Testis (tissue), 3 donors: Measurements from ENCODE around the gene AP1M1. TPM values are rescaled to one million over a fixed set of nuclear protein-coding genes. Genes with fewer than 3 reads are reported as not detected.

Source experiments
- DNase-seq: peaks from one replicate; pipeline ENCODE4 v3.0.0-alpha.2; 2019
- H3K27ac ChIP-seq, 2 donors: fragments of 200-600 bp; sonication (generic); one replicate each; pipeline ENCODE4 v1.5.1; 2019
- H3K27me3 ChIP-seq: fragments of 200-600 bp; sonication (generic); one replicate; pipeline ENCODE4 v1.5.1; 2019
- H3K36me3 ChIP-seq: fragments of 200-600 bp; sonication (generic); one replicate; pipeline ENCODE4 v1.5.1; 2017; ENCODE audit warnings: low read depth; ENCODE audit errors: missing control alignments
- H3K4me1 ChIP-seq: fragments of 200-600 bp; sonication (generic); one replicate; pipeline ENCODE4 v1.5.1; 2019
- H3K4me3 ChIP-seq, 2 donors: fragments of 200-600 bp; sonication (generic); one replicate each; pipeline ENCODE4 v1.5.1; 2017 to 2019
- H3K9me3 ChIP-seq: fragments of 200-600 bp; sonication (generic); one replicate; pipeline ENCODE4 v1.5.1; 2017
- POLR2A ChIP-seq: fragments of 450-650 bp; IDR thresholded peaks from one replicate; pipeline ENCODE4 v1.6.1; 2017; ENCODE audit warnings: antibody characterized with exemption, mild to moderate bottlenecking, moderate library complexity
- WGBS, 2 donors: methylation state at CpG; one replicate each; pipeline ENCODE4 v1.1.5; 2018; 5-methylcytosine and 5-hydroxymethylcytosine counted together
- intact Hi-C: fragments of 100-400 bp; cut with DNase I; formaldehyde crosslinking; loops from one replicate; pipeline ENCODE4 v1.15.1; 2023; ENCODE audit warnings: low total_unique reads
- polyA plus RNA-seq: library from polyadenylated mRNA; stranded (reverse); fragments of 350-450 nt; fragmentation: Illumina TruSeq; extraction: RNeasy Lipid Tissue Mini Kit (QIAGEN cat#74804); gene quantifications from one replicate; pipeline ENCODE4 v1.2.3, GENCODE V29; 2014; ENCODE audit warnings: low read depth, low replicate concordance; ENCODE audit not compliant: insufficient read depth
- total RNA-seq, 2 donors: library from RNA; depleted of rRNA; stranded (reverse); fragments of >200 nt; gene quantifications; one replicate each; pipeline ENCODE4 v1.2.3, GENCODE V29; 2016
- TF ChIP-seq, protein P1 (sequence below), 3 experiments: fragments of 450-650 bp in 2 of 3; fragments of 200-600 bp in 1 of 3; sonication (generic) in 1 of 3; IDR thresholded peaks; one replicate each; pipeline ENCODE4 v1.5.1; 2016 to 2019; ENCODE audit warnings: antibody characterized with exemption in 3 of 3, mild to moderate bottlenecking in 2 of 3, moderate library complexity in 1 of 3

Gene AP1M1
- total and polyA plus RNA-seq, 3 donors from 2014 or later = 134 to 172 (median 145) TPM

DNA sequence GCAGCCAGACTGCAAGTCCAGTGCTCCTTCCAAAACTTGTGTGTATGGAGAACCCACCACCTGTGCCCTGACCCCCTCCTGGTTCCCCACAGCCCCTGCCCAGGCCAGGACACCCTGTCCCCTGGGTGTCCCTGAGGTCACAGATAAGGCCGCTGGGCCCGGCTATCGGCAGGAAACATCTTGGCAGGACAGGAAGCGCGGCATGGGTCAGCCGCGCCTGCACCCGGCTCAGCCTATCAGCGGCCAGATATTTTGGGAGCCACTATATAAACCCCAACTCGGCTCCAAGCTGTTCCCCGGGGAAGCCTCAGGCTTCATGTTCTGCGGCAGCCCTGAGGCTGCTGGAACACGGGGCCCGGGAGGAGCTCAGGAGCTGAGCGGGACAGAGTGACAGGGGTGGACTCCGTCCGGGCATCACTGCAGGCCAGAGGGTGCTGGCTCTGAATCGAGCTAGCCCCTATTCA is 60.8 kb downstream of the AP1M1 start:
- Histone ChIP-seq H3K4me1 (peaks cover 34% of the 10 kb centered on the region), H3K9me3 (no peaks in the 10 kb centered on the region), H3K4me3 (no peak overlapping the region), H3K27me3 (no peaks in the 10 kb centered on the region), H3K27ac (peak overlapping the region; percentile 33 to 75), H3K36me3 (no peaks in the 10 kb centered on the region)
- TF ChIP-seq, protein P1, sequence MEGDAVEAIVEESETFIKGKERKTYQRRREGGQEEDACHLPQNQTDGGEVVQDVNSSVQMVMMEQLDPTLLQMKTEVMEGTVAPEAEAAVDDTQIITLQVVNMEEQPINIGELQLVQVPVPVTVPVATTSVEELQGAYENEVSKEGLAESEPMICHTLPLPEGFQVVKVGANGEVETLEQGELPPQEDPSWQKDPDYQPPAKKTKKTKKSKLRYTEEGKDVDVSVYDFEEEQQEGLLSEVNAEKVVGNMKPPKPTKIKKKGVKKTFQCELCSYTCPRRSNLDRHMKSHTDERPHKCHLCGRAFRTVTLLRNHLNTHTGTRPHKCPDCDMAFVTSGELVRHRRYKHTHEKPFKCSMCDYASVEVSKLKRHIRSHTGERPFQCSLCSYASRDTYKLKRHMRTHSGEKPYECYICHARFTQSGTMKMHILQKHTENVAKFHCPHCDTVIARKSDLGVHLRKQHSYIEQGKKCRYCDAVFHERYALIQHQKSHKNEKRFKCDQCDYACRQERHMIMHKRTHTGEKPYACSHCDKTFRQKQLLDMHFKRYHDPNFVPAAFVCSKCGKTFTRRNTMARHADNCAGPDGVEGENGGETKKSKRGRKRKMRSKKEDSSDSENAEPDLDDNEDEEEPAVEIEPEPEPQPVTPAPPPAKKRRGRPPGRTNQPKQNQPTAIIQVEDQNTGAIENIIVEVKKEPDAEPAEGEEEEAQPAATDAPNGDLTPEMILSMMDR (IDR thresholded peaks at IDR 0.05) = no peak
- TF ChIP-seq POLR2A = no peak
- intact Hi-C loops = loop anchor here (10.0 kb wide), 1 partner anchor 66 kb away; the partner anchor contains the start of gene KLF2
- 53 to 64% methylated on average over 9 to 18 of the region's 18 CpGs for WGBS, 2 donors
- peak; percentile 54 for DNase-seq

DNA sequence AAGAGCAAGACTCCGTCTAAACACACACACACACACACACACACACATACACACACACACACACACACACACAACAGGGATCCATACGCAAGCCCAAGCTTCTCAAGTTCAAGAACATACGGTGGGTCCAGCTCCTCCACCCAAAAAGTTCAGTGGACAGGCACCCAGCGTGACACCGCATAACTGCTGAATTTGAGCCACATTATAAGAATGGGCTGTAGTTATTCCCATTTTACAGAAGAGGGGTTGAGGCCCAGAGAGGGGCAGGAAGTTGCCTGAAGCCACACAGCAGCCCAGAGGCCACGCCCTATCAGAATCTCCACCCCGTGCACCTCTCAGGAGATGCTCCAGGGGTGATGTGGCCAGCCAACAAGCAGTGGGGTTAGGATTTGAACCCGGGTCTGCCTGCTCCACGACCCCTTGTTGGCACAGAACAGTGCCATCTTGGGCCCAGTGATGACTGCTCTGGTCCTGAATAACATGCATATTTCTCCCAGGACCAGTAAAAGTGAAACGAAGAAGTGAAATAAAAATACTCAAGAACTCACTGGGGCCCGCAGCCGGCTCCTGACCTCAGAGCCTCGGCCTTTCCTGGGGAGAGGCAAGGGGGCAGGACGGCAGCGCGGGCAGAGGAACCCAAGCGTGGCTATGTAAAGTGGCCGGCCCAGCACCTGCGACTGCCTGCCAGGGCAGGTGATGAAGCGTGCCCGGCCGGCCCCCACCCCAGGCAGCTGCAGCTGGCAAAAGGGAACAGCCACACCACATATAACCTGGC is 61.9 kb downstream of the AP1M1 start:
- no peaks in the 10 kb centered on the region for H3K27me3 ChIP-seq
- no peaks in the 10 kb centered on the region for H3K36me3 ChIP-seq
- no peaks in the 10 kb centered on the region for H3K9me3 ChIP-seq
- H3K4me1 ChIP-seq = peaks cover 37% of the 10 kb centered on the region
- 85 to 90% methylated on average over 19 to 22 of the region's 22 CpGs for WGBS, 2 donors
- peak overlapping the region; percentile 39 to 43 for H3K27ac ChIP-seq
- intact Hi-C loops = loop anchor here (10.0 kb wide), 1 partner anchor 65 kb away; the partner anchor contains the start of gene KLF2
- no peak for DNase-seq
- no peak overlapping the region for H3K4me3 ChIP-seq
- TF ChIP-seq, protein P1 (IDR thresholded peaks at IDR 0.05) = no peak
- no peak for TF ChIP-seq POLR2A

DNA sequence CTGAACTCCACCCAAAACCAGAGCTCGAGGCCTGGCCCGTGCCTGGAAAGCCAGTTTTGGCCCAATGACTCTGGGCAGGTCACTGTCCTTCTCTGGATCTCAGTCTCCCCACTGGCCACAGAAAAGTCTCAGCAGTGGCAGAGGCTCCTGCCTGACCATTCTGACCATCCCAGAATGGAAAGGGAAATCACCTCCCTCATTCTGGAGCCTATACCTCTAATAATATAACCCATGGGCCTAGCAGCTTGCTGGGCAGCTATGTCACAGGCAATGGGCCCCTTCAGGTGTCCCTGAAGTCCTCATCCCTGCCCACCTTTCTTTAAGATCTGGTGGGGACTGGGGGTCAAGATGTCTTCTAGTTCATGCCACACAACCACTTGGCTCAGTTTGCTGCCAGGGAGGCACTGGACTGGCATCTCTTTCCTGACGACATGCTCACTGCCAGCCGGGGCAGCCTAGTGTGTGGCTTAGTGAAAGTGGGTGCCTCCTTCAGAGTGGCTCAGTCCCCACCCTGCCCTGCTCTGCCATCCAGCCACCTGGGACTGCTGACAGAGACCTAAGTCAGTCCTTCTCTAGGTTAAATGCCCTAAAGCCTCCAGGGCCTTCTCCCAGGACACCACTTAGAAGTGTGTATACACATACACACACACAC is 62.6 kb downstream of the AP1M1 start:
- 83 to 92% methylated on average over 3 to 4 of the region's 4 CpGs for WGBS, 2 donors
- TF ChIP-seq POLR2A = no peak
- intact Hi-C loops = no loop called here
- peak overlapping the region in 1 of 2 donors; percentile 39 for H3K27ac ChIP-seq
- DNase-seq = no peak
- H3K36me3 ChIP-seq = no peaks in the 10 kb centered on the region
- H3K4me3 ChIP-seq = no peak overlapping the region
- H3K4me1 ChIP-seq = peaks cover 37% of the 10 kb centered on the region
- H3K27me3 ChIP-seq = no peaks in the 10 kb centered on the region
- no peaks in the 10 kb centered on the region for H3K9me3 ChIP-seq

DNA sequence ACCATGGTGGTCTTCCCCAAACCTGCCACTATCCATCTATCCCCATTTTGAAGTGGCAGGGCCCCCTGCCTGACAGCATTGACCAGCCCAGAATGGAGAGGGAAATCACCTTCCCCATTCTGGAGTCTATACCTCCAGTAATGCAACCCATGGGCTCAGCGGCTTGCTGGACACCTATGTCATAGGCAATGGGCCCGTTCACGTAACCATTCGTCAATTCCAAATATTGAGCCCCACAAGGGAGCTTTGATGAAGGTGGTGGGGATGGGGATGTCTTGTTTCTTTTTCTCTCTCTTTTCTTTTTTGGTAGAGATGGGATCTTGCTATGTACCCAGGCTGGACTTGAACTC is 63.1 kb downstream of the AP1M1 start:
- intact Hi-C loops = no loop called here

DNA sequence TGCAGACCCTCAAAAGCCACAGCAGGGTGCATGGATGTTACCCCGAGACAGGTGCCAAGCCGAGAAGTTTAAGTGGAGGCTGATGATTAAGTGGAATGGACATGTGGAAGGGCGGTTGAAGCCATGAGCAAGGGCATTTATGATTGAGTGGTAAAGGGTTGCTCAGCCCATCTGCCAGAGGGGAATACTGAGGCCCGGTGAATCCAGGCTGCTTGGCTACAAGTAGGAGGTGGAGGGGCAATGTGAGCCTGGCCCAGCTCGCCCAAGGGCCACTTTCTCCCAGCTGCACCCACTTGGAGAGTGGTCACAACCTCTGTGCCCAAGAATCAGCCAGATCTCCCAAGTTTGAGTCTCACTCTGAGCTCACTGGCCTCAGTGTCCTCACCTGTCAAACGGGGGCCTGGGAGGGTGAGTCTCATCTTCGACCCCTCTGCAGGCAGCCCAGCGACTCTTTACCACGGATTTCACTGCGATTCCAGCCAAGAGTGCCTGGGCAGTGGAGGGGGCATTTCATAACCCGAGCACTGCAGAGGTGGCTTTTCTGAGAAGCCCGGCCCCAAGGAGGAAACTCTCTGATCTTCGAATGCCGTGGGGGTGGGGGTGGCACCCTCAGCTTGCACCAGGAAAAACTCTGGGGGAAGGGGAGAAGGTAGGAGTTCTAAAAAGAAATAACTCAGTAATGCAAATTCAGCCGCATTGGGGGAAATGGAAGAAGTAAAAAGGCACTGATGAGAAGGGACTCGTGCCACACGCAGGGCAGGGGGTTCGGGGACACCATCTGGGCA is 64.1 kb downstream of the AP1M1 start:
- TF ChIP-seq, protein P1 (IDR thresholded peaks at IDR 0.05) = no peak
- TF ChIP-seq POLR2A = no peak
- Histone ChIP-seq H3K4me1 (peaks cover 37% of the 10 kb centered on the region), H3K4me3 (no peak overlapping the region), H3K27me3 (no peaks in the 10 kb centered on the region), H3K9me3 (no peaks in the 10 kb centered on the region), H3K27ac (peak overlapping the region in 1 of 2 donors; percentile 10), H3K36me3 (no peaks in the 10 kb centered on the region)
- 79 to 88% methylated on average over 17 to 18 of the region's 18 CpGs for WGBS, 2 donors
- DNase-seq = no peak
- intact Hi-C loops = no loop called here

More for the DNA sequence above, 63.1 kb downstream of the AP1M1 start:
- no peaks in the 10 kb centered on the region for H3K27me3 ChIP-seq
- no peak for TF ChIP-seq POLR2A
- DNase-seq = no peak
- peaks cover 37% of the 10 kb centered on the region for H3K4me1 ChIP-seq
- no peak overlapping the region for H3K4me3 ChIP-seq
- no peaks in the 10 kb centered on the region for H3K36me3 ChIP-seq
- no peaks in the 10 kb centered on the region for H3K9me3 ChIP-seq
- no peak overlapping the region for H3K27ac ChIP-seq
- 99 to 100% methylated on average over 4 of the region's 4 CpGs for whole genome bisulfite sequencing, 2 donors
